ENCODE results near the gene TLNRD1.

DNA sequence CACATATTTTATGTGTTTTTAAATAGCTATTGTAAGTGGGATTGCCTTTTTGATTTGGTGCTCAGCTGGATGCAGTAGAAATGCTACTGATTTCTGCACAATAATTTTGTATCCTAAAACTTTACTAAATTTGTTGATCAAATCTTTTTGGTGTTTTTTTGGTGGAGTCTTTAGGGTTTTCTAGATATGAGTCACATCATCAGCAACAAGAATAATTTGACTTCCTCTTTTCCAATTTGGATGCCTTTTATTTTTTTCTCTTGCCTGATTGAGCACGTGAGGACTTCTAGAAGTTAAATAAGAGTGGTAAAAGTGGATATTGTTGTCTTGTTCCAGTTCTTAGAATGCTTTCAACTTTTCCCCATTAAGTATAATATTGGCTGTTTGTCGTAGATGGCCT, 51.3 kb downstream of the TLNRD1 start:
- TF ChIP-seq, protein P1, sequence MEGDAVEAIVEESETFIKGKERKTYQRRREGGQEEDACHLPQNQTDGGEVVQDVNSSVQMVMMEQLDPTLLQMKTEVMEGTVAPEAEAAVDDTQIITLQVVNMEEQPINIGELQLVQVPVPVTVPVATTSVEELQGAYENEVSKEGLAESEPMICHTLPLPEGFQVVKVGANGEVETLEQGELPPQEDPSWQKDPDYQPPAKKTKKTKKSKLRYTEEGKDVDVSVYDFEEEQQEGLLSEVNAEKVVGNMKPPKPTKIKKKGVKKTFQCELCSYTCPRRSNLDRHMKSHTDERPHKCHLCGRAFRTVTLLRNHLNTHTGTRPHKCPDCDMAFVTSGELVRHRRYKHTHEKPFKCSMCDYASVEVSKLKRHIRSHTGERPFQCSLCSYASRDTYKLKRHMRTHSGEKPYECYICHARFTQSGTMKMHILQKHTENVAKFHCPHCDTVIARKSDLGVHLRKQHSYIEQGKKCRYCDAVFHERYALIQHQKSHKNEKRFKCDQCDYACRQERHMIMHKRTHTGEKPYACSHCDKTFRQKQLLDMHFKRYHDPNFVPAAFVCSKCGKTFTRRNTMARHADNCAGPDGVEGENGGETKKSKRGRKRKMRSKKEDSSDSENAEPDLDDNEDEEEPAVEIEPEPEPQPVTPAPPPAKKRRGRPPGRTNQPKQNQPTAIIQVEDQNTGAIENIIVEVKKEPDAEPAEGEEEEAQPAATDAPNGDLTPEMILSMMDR (IDR thresholded peaks at IDR 0.05; ENCODE audit: insufficient read depth, low read length, poor library complexity, severe bottlenecking), result no peak
- TF ChIP-seq EZH2phosphoT487 (conservative IDR thresholded peaks at IDR 0.05; ENCODE audit: low read length), result no peak
